Measurements from ENCODE around the gene FRMPD2.

GRCh38 chr10:48292616-48293015 is 18.1 kb upstream of the FRMPD2 start:
- TF ChIP-seq CTCF (IDR thresholded peaks at IDR 0.05; ENCODE audit: poor library complexity, severe bottlenecking) (no peak), SMC3 (conservative IDR thresholded peaks at IDR 0.05; ENCODE audit: poor library complexity) (no peak), EZH2 (IDR thresholded peaks at IDR 0.05; ENCODE audit: borderline replicate concordance, insufficient read depth, low read length, poor library complexity, severe bottlenecking) (no peak), POLR2AphosphoS5 (IDR thresholded peaks at IDR 0.05) (no peak)
